ENCODE results near the gene TP53INP2.
A peak's percentile ranks its signal among the peaks of the same experiment; 100 is the strongest.
"Not testable (repeated sequence)": the region's sequence is repeated elsewhere in the genome, so short reads cannot be mapped to it uniquely, and the experiment has no call there.

TP53INP2 gene

DNA sequence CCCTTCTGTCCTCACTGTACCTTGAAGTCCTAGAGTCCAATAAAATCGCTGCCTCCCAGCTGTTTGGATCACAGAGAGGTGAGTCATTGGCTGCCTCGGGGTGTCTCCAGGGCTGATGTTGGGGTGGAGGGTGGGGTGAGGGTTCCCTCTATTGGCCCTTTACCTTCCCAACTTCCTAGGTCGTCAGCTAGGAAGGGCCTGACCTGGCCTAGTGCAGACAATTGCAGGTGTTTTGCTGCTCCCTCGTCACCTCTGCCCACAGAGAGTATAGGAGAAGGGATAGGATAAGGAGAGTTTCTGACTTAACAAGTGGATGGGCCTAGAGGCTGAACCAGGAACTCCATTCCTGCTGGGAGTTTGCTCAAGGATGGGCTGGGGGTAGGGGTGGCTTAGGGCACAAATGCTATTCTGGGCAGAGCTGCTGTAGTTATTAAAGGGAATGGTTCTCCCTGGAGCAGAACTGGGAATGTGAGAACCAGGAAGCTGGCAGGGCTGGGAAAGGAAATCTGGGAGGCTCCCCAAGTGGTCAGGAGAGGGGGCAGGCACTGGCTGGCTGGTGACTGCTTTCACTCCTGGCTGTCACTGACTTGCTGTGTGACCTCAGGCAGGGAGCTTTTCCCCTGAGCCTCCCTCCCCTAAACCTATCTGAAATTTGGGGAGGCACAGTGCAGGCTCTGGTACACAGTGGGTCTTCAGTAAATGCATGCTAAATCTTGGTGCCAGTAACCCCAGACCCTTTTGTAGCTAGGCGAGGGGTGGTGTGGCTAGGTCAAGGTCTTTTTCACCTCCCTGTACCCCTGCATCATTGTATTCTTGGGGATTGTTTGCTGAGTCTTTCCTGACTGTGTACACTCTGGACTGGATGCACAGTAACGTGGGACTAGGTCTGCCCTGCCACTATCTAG is 1.5 kb downstream of the TP53INP2 start:
- DNase-seq (ENCODE audit: low spot score), result no peak

DNA sequence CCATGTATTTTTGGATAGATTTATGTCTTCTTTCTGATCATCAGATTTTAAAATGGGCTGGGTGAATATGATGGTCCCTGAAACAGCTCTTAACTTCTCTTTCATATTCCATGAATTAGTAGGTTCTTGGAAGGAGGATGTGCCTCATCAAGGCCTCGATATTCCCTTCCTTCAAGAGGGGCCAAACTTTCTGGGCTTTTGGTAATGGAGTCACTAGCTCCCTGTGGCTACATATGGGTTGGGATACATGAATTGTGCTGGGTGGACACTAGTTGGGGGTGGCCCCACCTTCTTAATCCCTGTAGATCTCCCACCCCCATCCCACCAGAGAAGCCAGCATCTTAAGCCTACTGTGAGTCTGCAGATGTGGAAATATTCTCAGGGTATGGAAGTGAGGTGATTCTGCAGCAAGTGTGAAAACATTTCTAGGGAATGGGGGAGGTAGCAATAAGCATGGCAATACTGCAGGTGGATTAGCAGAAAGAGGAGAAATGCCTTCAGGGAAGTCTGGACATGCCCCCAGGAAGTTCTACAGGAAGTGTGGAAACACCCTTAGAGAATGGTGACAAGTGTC is 2.2 kb downstream of the TP53INP2 start:
- DNase-seq (ENCODE audit: low spot score), result no peak

DNA sequence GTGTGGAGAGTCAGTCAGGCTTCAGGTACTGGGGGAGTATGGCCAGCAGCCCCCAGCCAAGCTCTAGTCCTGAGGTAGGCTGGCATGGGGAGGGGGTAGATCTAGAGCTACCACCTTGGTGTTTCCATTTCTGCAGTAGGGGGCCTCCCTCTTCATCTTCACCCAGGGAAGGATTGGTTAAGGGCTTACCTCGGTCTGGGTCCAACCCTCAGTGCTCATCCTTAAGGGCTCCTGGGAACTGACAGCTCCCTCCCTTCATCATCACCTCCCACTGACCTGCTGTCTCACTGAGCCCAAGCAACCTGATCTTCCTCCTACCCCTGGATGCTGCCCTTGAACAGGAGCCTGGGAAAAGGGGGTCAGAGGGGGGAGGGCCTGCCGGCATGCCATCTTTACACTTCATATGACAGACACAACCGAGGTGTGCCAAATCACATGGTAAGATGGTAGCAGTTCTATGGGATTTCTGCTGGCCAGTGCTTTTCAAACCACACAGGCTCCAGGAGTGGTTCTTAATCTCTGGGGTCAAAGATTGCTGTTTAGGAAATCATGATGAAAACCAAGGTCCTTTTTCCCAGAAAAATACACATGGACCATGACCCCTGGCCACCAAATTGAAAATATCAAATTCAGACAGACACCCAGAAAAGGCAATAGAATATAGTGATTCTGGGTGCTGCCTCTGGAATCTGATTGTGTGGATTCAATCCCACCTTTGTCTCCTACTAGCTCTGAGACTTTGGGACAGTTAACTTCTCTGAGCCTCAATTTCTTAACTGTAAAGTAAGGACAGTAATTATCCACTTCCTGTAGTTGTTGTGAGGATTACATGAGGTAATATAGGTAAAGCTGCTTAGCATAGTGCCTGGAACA is 3.0 kb downstream of the TP53INP2 start:
- DNase-seq (ENCODE audit: low spot score), result no peak

DNA sequence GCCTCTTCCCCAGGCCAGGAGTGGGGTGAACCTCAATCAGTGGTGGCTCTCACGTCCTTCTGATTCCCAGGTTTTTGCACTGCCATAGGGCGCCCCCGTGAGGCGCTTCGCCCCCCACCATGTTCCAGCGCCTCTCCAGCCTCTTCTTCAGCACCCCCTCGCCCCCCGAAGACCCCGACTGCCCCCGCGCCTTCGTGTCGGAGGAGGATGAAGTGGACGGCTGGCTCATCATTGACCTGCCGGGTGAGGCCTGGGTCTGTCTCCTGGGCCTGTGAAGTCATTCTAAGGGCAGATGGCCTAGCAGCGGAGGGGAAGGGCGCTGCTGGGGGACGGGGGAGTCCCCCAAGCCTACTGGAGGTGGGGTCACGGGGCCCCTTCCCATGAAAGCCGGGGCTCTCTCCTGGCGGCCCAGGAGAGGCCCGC is 4.5 kb downstream of the TP53INP2 start:
- DNase-seq (ENCODE audit: low spot score), result peak; percentile 72

DNA sequence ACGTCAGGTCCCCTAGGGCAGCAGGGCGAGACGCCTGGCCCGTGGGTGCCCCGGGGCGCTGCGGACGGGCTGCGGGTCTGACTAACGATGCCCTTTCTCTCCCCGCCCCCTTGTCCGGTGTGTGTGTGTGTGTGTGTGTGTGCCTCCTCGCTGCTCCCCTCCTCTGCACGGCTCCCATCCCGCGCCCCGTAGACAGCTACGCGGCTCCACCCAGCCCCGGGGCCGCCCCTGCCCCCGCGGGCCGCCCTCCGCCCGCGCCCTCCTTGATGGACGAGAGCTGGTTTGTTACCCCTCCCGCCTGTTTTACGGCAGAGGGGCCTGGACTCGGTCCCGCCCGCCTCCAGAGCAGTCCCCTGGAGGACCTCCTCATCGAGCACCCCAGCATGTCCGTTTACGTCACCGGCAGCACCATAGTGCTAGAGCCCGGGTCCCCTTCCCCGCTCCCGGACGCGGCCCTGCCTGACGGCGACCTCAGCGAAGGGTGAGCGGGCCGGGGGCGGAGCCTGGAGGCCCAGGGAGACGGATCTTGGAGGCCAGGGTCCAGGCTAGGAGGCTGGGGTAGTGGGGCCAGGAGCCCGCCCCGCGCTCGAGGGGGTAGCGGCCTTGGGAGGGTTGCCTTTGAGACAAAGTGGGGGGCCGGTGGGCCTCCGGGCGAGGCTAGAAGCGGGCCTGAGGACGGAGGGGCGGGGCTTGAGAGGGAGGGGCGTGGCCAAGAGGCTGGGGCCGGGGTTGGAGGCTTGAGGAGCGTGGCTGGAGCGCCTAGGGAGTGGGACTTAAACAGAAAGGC is 5.1 kb downstream of the TP53INP2 start:
- DNase-seq (ENCODE audit: low spot score), result peak; percentile 87

DNA sequence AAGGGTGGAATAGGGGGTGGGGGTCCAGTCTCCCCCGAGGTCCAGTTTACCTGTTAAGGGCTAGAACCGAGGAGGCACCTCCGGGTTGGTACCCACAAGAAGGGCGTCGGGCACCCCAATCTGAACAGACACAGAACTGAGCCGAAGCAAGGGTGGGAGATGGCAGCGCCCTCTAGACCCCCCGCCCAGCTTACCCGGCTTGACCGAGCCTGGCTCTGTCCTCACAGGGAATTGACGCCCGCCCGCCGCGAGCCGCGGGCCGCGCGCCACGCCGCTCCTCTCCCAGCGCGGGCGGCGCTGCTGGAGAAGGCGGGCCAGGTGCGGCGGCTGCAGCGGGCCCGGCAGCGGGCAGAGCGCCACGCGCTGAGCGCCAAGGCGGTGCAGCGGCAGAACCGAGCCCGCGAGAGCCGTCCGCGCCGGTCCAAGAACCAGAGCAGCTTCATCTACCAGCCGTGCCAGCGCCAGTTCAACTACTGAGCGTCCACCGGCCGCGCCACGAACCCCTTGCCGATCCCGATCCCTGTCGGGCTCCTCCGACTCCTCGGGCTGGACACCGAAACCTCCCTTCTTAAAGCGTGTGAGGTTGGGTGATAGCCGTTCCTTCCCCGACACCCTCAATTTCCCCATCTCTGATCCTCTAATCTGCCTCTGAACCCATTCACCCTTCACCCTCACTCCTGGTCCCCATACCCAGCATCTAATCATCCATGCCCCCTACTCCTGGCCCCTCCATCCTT is 5.9 kb downstream of the TP53INP2 start:
- DNase-seq (ENCODE audit: low spot score), result peak; percentile 78

DNA sequence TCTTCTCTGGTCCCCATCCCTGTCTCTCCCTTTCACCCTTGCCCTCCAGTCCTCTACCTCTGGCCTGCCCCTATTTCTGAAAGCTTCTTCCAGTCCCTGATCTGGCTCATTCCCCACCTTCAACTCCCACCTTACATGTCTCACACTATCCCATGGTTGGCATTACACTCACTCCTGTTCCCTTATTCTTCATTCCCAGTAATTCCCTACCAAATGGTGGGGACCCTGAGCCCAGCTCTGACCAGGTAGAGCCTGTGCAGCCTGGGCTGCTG is 6.4 kb downstream of the TP53INP2 start:
- DNase-seq (ENCODE audit: low spot score), result no peak

DNA sequence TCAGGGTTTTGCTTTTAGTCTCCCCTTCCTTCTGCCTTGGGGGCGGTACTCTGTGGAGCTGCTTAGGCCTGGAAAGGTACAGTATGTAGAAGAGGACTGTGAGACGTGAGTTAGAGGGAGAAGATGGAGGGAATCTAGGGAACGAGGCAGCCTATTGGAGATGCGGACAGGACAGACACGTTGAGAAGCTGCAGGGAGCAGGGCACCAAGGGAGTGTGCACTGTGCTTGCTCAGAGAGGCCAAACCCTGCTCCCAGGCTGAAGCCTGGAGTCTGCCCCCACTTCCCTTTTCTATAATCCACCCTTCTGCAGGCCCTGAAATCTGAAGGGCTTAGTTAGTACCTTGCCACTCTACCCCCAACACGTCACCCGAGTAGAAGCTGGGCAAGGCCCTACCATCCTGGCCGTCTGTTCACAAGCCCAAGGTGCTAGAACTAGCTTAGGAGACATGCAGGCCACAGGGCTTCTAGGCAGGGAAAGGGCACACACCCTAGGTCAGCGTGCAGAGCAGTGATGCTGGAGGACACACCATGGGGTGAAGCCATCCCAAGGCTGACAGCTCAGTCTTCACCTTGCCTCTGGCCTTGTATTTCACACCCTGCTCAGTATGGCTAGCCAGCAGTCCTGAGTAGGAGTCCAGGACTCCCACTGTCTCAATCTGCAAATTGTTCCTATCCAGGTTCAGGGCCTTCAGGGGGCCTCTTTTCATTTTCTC is 6.9 kb downstream of the TP53INP2 start:
- DNase-seq (ENCODE audit: low spot score), result no peak

DNA sequence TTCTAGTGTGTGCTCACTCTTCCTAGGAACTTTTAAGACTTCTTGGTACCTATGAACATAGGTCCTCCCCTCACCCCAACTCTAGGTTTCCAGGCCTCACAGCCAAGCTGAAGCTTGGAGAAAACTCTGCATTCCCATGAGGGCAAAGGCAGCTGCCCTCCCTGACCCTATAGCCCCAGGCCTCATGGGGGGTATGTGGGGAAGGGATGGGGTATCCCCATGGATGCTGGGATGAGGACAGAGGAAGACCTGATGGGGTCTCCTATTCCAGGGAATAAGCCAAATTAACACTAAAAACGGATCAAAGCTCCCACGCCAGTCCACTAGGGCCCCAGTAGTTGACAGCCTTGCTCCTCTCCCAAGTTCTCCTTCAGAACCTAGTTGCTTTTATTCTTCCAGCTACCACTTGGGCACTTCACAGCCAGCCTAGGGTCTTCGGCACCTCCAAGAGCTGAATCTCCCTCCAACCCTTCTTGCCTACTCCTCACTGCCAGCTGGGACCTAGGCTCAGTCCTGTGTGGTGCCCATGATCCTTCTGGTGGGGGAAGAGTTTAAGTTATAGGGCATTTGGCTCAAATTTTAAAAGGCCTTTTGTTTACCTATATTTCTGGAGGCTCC is 7.8 kb downstream of the TP53INP2 start:
- DNase-seq (ENCODE audit: low spot score), result no peak

DNA sequence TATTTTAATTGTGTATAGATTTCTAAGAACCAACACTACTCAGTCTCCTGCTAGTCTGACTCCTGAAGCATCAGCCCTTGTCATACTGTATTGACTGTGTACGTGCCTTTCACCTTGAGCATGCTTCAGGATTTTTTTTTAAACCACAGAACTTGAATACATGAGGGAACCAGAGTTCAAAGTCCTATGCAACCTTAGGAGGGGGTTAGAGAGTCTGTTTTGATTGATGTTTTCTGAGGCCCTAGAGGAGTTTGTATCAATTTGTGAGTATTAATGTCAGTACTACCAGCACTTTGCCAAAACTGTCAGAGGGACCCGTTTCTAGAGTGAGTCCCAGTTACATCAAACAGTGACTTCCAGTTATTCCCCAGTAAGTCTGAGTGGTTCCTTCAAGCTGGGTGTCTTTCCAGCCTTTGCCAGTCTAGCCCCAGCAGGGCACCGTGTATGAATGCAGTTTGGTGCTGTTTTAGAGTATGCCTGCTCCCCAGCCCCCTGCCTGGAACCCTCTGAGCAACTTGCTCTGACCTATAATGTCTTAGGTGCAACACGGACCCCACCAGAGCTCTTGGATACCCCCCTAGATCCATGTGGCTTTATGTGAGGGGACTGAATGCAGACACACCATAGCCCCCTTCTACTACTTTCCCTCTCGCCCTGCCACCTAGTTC is 8.5 kb downstream of the TP53INP2 start:
- DNase-seq (ENCODE audit: low spot score), result no peak

DNA sequence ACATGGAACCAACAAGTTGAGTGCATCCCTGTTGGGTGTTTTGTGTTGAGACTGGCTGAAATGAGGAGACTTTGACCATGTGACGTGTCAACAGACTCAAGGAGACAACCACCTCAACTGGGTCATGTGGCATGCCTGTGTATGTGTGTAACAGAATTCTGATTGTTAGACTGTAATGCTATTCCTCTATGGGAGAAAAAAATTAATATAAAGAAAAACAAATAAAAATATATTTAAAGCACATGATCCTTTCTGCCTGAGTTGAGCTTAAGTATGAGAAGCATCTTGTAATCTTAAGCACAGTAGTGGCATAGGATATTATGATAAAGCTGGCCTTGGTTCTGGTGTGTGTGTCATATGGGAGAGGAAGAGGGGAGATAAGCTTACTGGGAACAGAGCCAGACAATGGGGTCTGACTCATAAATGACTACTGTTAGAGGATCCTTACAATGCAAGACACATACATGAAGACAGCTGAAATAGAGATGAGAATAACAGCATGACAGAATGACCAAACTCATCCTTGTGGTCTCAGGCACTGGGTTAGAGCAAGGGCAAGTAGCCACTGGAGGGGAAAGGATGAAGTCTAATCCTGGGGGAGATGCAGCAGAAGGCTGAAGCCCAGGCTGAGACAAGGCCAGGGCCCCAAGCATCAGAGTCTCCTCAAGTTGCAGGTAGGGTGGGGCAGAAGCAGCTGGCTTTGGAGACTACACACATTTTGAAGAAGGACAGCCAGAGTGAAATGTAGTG is 9.2 kb downstream of the TP53INP2 start:
- no peak for DNase-seq (ENCODE audit: low spot score)

DNA sequence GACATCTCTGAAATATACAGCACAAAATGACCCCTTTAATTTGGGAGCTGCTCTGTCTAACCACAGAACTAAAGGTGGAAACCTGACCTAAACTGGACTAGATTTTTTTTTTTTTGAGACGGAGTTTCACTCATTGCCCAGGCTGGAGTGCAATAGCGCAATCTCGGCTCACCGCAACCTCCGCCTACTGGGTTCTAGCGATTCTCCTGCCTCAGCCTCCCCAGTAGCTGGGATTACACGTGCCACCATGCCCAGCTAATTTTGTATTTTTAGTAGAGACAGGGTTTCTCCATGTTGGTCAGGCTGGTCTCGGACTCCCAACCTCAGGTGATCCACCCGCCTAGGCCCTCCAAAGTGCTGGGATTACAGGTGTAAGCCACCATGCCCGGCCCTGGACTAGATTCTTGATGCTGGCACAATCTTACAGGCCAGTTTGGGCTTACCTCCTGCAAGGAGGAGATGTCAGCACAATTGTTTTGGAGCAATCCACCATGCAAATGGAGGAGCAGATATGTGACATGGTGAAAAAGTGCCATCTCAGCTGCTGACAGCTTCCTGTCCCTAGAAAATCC is 9.9 kb downstream of the TP53INP2 start:
- DNase-seq (ENCODE audit: low spot score), result not testable (repeated sequence)

DNA sequence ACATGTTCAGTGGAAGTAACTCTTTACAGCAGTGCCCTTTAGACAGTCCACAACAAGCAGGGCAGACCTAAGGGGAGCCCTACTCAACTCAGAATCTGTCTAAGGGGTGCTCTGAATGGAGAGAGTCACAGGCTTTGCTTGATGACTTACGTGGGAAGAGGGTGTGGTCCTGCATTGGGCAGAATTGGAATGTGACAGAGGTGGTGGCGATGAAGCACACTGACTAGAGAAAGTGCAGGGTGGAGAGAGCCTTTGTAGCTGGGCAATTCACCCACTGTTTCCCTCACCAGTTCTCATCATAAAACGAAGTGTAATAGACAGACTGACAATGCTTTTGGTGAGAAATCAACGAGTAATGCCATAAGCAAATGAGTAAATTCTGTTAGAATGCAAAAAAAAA is 11.2 kb downstream of the TP53INP2 start:
- no peak for DNase-seq (ENCODE audit: low spot score)

DNA sequence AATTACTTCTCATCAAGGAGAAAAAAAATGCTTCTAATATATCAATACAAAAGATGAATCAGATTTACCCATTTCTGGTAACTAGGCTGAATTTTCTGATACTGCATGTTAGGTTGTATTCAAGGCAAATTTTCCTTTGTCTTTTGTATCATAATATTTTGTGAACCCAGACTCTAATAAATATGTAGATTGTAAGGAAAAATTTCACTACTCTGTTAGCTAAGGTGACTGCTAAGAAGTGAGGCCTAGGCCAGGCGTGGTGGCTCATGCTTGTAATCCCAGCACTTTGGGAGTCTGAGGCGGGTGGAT is 12.7 kb downstream of the TP53INP2 start:
- DNase-seq (ENCODE audit: low spot score), result no peak

DNA sequence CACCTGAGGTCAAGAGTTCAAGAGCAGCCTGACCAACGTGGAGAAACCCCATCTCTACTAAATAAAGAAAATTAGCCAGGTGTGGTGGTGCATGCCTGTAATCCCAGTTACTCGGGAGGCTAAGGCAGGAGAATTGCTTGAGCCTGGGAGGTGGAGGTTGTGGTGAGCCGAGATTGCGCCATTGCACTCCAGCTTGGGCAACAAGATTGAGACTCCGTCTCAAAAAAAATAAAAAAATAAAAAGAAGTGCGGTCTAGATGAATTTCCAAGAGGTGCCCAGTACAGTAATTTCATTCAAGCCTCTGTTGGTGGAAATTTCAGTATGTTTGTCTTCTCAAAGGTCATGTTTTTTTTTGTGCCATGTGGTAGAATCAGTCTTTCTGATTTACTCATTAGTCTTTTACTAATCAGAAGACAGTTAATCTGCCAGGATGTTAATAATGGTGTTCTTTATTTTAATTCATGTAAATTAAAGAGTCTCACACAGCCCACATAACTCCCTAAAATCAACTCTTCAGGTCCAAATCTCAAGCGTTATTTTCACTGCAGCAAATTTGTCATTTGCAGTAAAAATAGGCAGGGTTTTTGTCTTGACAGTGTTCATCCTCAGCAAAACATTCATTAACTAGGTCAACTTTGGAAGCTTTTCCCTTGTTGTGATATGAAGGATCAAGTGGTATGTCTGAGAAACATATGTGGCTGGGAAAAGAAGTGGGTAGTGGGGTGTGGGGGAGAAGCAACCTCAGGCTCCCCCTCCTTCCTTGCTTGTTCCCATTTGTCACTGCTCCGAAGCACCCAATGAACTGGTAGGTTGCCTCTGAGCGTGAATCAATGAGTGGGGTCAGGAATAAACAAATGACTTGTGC is 13.3 kb downstream of the TP53INP2 start:
- DNase-seq (ENCODE audit: low spot score), result no peak

DNA sequence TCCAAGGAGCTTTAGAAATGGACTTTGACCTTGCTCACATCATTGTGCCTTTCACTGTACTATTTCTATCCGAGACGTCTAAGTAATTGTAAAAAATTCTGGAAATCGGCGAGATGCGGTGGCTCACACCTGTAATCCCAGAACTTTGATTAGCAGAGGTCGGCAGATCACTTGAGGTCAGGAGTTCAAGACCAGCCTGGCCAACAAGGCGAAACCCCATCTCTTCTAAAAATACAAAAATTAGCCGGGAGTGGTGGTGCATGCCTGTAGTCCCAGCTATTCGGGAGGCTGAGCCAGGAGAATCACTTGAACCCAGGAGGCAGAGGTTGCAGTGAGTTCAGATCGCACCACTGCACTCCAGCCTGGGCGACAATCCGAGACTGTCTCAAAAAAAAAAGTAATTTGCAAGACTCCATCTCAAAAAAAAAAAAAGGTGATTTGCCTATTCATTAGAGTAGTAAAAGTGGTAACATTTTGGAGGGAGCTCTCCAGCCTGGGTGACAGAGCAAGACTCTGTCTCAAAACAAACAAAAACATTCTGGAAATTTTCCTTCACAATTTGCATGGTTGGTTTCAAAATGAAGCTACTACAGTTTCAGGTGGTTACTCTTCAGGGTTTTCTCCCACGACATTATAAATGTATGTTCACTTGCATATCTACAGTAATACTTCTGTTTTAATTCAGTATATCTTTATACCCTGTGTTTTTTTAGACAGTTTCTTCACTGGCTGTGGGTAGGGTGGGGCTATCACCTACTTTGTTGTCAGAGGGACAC is 15.3 kb downstream of the TP53INP2 start:
- peak; percentile 49 for DNase-seq (ENCODE audit: low spot score)

DNA sequence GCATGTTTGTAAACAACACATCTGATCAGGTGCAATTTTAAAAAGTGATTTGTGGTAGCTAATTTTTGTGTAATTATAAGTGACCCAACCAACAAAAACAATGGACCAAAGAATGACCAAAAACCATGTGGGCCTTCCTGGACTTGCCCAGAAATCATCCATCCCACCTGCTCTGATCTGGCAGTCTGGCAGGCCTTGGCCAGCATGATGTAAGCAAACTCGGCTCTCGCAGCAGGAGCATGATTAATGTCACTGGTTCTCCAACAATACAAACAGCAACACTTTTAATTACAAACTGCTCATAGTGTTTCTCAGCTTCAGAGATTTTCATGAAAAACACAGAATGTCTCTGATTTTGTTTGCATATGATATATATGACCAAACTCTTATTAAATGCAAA is 16.1 kb downstream of the TP53INP2 start:
- no peak for DNase-seq (ENCODE audit: low spot score)

Measured in NAMALWA (cell line).